ENCODE data around the gene OOSP4B. TPM values are rescaled to one million over a fixed set of nuclear protein-coding genes. Genes with fewer than 3 reads are reported as not detected.
"Not testable (repeated sequence)": the region's sequence is repeated elsewhere in the genome, so short reads cannot be mapped to it uniquely, and the experiment has no call there.

OOSP4B gene
- polyA plus RNA-seq, 1 donor from 2014 or later, result not detected

DNA sequence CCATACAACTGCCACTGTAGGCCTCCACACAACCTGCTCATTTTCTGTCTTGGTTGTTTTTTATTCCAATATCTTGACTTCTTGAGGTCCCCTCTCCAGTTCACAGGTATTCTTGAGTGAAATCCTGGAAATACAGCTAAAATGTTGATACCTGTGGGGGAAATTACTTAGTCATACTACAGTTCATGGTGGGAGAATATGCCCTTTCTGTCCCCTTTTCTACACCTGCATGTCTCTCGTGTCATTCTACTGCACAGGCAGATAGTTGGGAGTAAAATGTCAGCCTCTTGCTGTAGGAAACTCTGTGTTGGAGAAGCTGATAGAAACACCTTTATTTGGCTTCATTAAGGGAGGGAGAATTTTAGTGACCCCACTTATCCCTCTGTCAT, 48.6 kb upstream of the OOSP4B start:
- H3K4me3 ChIP-seq (ENCODE audit: low read length), result no peak overlapping the region
- H3K9ac ChIP-seq (ENCODE audit: low read length), result no peak overlapping the region
- no peaks in the 10 kb centered on the region for H3K9me2 ChIP-seq (ENCODE audit: insufficient read depth, low read length)
- H4K20me1 ChIP-seq (ENCODE audit: insufficient read depth), result no peaks in the 10 kb centered on the region
- no peak overlapping the region for H3K4me2 ChIP-seq (ENCODE audit: low read length)
- no peak overlapping the region for H3K27ac ChIP-seq (ENCODE audit: low read length)
- TF ChIP-seq SMC3 (conservative IDR thresholded peaks at IDR 0.05; ENCODE audit: poor library complexity) (no peak), MXI1 (conservative IDR thresholded peaks at IDR 0.05; ENCODE audit: poor library complexity, severe bottlenecking) (no peak)
- H2AFZ ChIP-seq (ENCODE audit: low read depth, low read length), result no peak overlapping the region
- no peaks in the 10 kb centered on the region for H3K36me3 ChIP-seq (ENCODE audit: insufficient read depth, low read length)
- no peaks in the 10 kb centered on the region for H3K9me3 ChIP-seq (ENCODE audit: low read length)
- H3F3A ChIP-seq (ENCODE audit: insufficient read depth, low read length, poor library complexity, severe bottlenecking), result no peaks in the 10 kb centered on the region
- no peaks in the 10 kb centered on the region for H3K79me2 ChIP-seq (replicated peaks; ENCODE audit: insufficient read depth, low read length)
- H3K27me3 ChIP-seq (ENCODE audit: insufficient read depth, low read depth, low read length), result no peaks in the 10 kb centered on the region

DNA sequence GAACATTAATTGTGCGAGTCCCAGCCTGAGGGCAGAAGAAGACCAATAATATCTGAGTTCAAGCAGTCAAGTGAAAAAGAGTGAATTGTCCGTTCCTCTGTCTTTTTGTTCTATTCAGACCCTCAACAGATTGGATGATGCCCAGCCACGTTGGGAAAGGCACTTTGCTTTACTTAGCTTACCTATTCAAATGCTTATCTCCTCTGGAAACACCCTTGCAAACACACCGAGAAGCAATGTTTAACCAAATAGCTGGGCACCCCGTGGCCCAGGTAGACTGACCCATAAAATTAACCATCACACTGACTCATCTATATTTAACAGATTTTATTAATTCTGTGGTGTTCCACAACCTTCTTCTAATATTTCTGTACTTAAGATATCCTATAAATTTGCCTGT, 43.9 kb upstream of the OOSP4B start:
- no peaks in the 10 kb centered on the region for H3F3A ChIP-seq (ENCODE audit: insufficient read depth, low read length, poor library complexity, severe bottlenecking)
- H3K27me3 ChIP-seq (ENCODE audit: insufficient read depth, low read depth, low read length), result no peaks in the 10 kb centered on the region
- H2AFZ ChIP-seq (ENCODE audit: low read depth, low read length), result no peak overlapping the region
- no peak overlapping the region for H3K4me2 ChIP-seq (ENCODE audit: low read length)
- H3K9me3 ChIP-seq (ENCODE audit: low read length), result no peaks in the 10 kb centered on the region
- no peak for TF ChIP-seq MXI1 (conservative IDR thresholded peaks at IDR 0.05; ENCODE audit: poor library complexity, severe bottlenecking)
- no peaks in the 10 kb centered on the region for H3K79me2 ChIP-seq (replicated peaks; ENCODE audit: insufficient read depth, low read length)
- H3K9ac ChIP-seq (ENCODE audit: low read length), result no peak overlapping the region
- H3K27ac ChIP-seq (ENCODE audit: low read length), result no peak overlapping the region
- H3K36me3 ChIP-seq (ENCODE audit: insufficient read depth, low read length), result no peaks in the 10 kb centered on the region
- H3K9me2 ChIP-seq (ENCODE audit: insufficient read depth, low read length), result no peaks in the 10 kb centered on the region
- no peaks in the 10 kb centered on the region for H4K20me1 ChIP-seq (ENCODE audit: insufficient read depth)
- H3K4me3 ChIP-seq (ENCODE audit: low read length), result no peak overlapping the region

DNA sequence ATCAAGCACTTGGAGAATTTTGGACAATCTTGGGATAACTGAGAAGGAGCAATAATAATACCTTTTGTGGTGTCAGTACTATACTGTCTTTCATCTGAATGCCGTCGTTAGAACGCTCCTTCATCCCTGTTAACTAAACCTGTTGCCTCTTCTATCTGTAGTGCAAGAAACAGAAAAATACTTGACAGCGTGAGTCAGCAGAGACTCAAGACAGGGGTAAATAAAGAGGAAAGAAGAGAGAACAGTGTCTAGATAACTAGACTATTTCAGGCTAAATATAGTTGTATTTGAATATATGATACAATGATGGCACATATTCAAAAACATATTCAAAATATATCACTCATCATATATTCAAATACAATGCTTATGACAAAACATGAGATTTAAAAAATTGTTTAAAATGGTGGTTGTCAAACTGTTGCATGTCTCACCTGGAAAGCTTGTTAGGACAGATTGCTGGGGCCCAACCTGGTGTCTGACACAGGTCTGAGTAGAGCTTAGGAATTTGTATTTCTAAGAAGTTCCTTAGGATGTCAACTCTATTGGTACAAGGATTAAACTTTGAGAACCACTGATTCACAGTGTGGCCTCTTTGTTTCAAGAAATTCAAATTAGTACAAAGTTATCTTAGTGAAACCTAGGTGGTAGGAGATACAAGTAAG, 35.7 kb upstream of the OOSP4B start:
- Histone ChIP-seq H3K79me2 (replicated peaks; ENCODE audit: insufficient read depth, low read length) (no peaks in the 10 kb centered on the region), H3K9me2 (ENCODE audit: insufficient read depth, low read length) (no peaks in the 10 kb centered on the region), H3K27ac (ENCODE audit: low read length) (no peak overlapping the region), H3K9ac (ENCODE audit: low read length) (no peak overlapping the region), H3K4me2 (ENCODE audit: low read length) (no peak overlapping the region), H3K9me3 (ENCODE audit: low read length) (no peaks in the 10 kb centered on the region), H3K4me3 (ENCODE audit: low read length) (no peak overlapping the region), H3F3A (ENCODE audit: insufficient read depth, low read length, poor library complexity, severe bottlenecking) (no peaks in the 10 kb centered on the region), H3K27me3 (ENCODE audit: insufficient read depth, low read depth, low read length) (no peaks in the 10 kb centered on the region), H4K20me1 (ENCODE audit: insufficient read depth) (no peaks in the 10 kb centered on the region), H2AFZ (ENCODE audit: low read depth, low read length) (no peak overlapping the region), H3K36me3 (ENCODE audit: insufficient read depth, low read length) (no peaks in the 10 kb centered on the region)
- TF ChIP-seq MXI1 (conservative IDR thresholded peaks at IDR 0.05; ENCODE audit: poor library complexity, severe bottlenecking), result no peak
- no peak for TF ChIP-seq SMC3 (conservative IDR thresholded peaks at IDR 0.05; ENCODE audit: poor library complexity)

DNA sequence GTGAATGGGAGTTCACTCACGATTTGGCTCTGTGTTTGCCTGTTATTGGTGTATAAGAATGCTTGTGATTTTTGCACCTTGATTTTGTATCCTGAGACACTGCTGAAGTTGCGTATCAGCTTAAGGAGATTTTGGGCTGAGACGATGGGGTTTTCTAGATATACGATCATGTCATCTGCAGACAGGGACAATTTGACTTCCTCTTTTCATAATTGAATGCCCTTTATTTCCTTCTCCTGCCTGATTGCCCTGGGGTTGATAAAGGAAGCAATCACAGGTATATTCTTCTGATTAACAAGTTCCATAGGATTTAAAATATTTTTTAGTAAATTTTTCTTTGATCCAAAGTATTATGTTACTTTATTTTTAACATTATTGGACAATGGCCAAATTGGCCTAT, 34.9 kb upstream of the OOSP4B start:
- not testable (repeated sequence) for H3K9me2 ChIP-seq (ENCODE audit: insufficient read depth, low read length); H3K9me3 ChIP-seq (ENCODE audit: low read length); H3K79me2 ChIP-seq (replicated peaks; ENCODE audit: insufficient read depth, low read length); H4K20me1 ChIP-seq (ENCODE audit: insufficient read depth); H3K4me3 ChIP-seq (ENCODE audit: low read length); H3F3A ChIP-seq (ENCODE audit: insufficient read depth, low read length, poor library complexity, severe bottlenecking); H2AFZ ChIP-seq (ENCODE audit: low read depth, low read length); H3K9ac ChIP-seq (ENCODE audit: low read length); H3K36me3 ChIP-seq (ENCODE audit: insufficient read depth, low read length); H3K27ac ChIP-seq (ENCODE audit: low read length); H3K4me2 ChIP-seq (ENCODE audit: low read length); H3K27me3 ChIP-seq (ENCODE audit: insufficient read depth, low read depth, low read length)

DNA sequence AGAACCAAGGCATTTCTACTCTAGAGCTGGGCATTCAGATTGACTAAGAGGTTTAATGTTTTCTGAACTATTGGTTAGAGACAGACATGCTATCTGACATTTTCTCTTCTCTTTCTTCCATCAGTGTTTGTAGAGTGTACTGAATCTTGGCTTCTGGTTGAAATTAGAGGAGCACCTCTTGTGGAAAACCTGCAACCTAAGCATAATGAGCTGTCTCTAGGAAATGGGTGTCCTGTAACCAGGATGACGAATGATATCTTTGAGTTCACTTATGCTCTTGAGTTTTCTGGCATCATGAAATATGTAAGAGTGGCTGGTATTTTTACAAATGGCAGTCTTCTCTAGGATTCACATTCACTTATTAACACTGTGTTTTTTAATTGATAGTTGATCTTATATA, 33.8 kb upstream of the OOSP4B start:
- Histone ChIP-seq H3K4me2 (ENCODE audit: low read length) (no peak overlapping the region), H3K9me2 (ENCODE audit: insufficient read depth, low read length) (no peaks in the 10 kb centered on the region), H3K9me3 (ENCODE audit: low read length) (no peaks in the 10 kb centered on the region), H3K79me2 (replicated peaks; ENCODE audit: insufficient read depth, low read length) (no peaks in the 10 kb centered on the region), H3K36me3 (ENCODE audit: insufficient read depth, low read length) (no peaks in the 10 kb centered on the region), H3K4me3 (ENCODE audit: low read length) (no peak overlapping the region), H3F3A (ENCODE audit: insufficient read depth, low read length, poor library complexity, severe bottlenecking) (no peaks in the 10 kb centered on the region), H4K20me1 (ENCODE audit: insufficient read depth) (no peaks in the 10 kb centered on the region), H2AFZ (ENCODE audit: low read depth, low read length) (no peak overlapping the region), H3K27me3 (ENCODE audit: insufficient read depth, low read depth, low read length) (no peaks in the 10 kb centered on the region), H3K27ac (ENCODE audit: low read length) (no peak overlapping the region), H3K9ac (ENCODE audit: low read length) (no peak overlapping the region)
- TF ChIP-seq RAD21 (conservative IDR thresholded peaks at IDR 0.05) (no peak), SMC3 (conservative IDR thresholded peaks at IDR 0.05; ENCODE audit: poor library complexity) (no peak), MXI1 (conservative IDR thresholded peaks at IDR 0.05; ENCODE audit: poor library complexity, severe bottlenecking) (no peak), EZH2 (IDR thresholded peaks at IDR 0.05; ENCODE audit: borderline replicate concordance, insufficient read depth, low read length, poor library complexity, severe bottlenecking) (no peak)
- TF ChIP-seq, protein P1, sequence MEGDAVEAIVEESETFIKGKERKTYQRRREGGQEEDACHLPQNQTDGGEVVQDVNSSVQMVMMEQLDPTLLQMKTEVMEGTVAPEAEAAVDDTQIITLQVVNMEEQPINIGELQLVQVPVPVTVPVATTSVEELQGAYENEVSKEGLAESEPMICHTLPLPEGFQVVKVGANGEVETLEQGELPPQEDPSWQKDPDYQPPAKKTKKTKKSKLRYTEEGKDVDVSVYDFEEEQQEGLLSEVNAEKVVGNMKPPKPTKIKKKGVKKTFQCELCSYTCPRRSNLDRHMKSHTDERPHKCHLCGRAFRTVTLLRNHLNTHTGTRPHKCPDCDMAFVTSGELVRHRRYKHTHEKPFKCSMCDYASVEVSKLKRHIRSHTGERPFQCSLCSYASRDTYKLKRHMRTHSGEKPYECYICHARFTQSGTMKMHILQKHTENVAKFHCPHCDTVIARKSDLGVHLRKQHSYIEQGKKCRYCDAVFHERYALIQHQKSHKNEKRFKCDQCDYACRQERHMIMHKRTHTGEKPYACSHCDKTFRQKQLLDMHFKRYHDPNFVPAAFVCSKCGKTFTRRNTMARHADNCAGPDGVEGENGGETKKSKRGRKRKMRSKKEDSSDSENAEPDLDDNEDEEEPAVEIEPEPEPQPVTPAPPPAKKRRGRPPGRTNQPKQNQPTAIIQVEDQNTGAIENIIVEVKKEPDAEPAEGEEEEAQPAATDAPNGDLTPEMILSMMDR (IDR thresholded peaks at IDR 0.05; ENCODE audit: poor library complexity, severe bottlenecking), result no peak

Measured in neural cell (in vitro differentiated cells).